Right lobe of liver (tissue), 6 donors: ENCODE results near the gene FAIM2. TPM values are rescaled to one million over a fixed set of nuclear protein-coding genes. Genes with fewer than 3 reads are reported as not detected.

Experiments
- ATAC-seq, 4 donors: fragments of 200-7000 bp; cut with Tn5 transposase; one replicate each; pipeline ENCODE4 v1.9.1; 2020; ENCODE audit warnings: mild to moderate bottlenecking in 4 of 4, moderate library complexity in 4 of 4
- DNase-seq, 3 donors: peaks; one replicate each; pipeline ENCODE4 v3.0.0-alpha.2; 2020
- H3K27ac ChIP-seq, 3 donors: fragments of 200-600 bp; one replicate each; pipeline ENCODE4 v1.8.0; 2022
- H3K27me3 ChIP-seq, 2 donors: fragments of 200-600 bp; one replicate each; pipeline ENCODE4 v1.8.0; 2022
- H3K36me3 ChIP-seq, 4 donors: fragments of 200-600 bp; sonication (generic) in 1 of 4; one replicate each; pipeline versions ENCODE4 v1.5.1 to v1.8.0; 2017 to 2022; ENCODE audit warnings: control low read depth in 1 of 4
- H3K4me1 ChIP-seq, 4 donors: fragments of 200-600 bp; sonication (generic) in 1 of 4; one replicate each; pipeline versions ENCODE4 v1.5.1 to v1.8.0; 2017 to 2022; ENCODE audit warnings: control low read depth in 1 of 4
- H3K4me3 ChIP-seq, 3 donors: fragments of 200-600 bp; one replicate each; pipeline ENCODE4 v1.8.0; 2022
- H3K9me3 ChIP-seq, 4 donors: fragments of 200-600 bp; sonication (generic) in 1 of 4; one replicate each; pipeline versions ENCODE4 v1.5.1 to v1.8.0; 2017 to 2022; ENCODE audit warnings: control low read depth in 1 of 4
- CTCF ChIP-seq, 4 donors: fragments of 200-600 bp in 3 of 4; fragments of 450-650 bp in 1 of 4; IDR thresholded peaks; one replicate each; pipeline versions ENCODE4 v1.5.1 to v1.8.0; 2016 to 2022; ENCODE audit warnings: antibody characterized with exemption in 4 of 4, mild to moderate bottlenecking in 2 of 4
- POLR2A ChIP-seq: fragments of 450-650 bp; IDR thresholded peaks from one replicate; pipeline ENCODE4 v1.6.1; 2017; ENCODE audit warnings: antibody characterized with exemption, mild to moderate bottlenecking
- WGBS: methylation state at CpG from one replicate; pipeline ENCODE4 v1.1.6; 2018; ENCODE audit warnings: low coverage, low lambda C conversion rate; ENCODE audit not compliant: insufficient coverage; ENCODE audit errors: missing lambda C conversion rate; 5-methylcytosine and 5-hydroxymethylcytosine counted together
- intact Hi-C, 2 donors: fragments of 100-400 bp; cut with DNase I; formaldehyde crosslinking; loops; one replicate each; pipeline versions ENCODE4 v1.11.2 to v1.14.1; 2022
- total RNA-seq, 6 experiments: library from RNA; depleted of rRNA in 2 of 6; stranded (reverse); fragments of >200 nt in 2 of 6; fragmentation: NEBNext Ultra II Directional in 3 of 6; extraction: Animal tissue kit (Norgen Biotek cat#: 25700) in 3 of 6; gene quantifications; one replicate each; pipeline versions ENCODE4 v1.1.0 to v1.2.4, GENCODE V29; 2016 to 2023
- donor health status: DM: no; HTN: yes; CAD: no.
- donor health status: DM: no; HTN: no; CAD: no.
- donor health status: DM: no; HTN: no; CAD: no.
- donor health status: DM: no; HTN: yes; CAD: no.
- donor health status: DM: no; HTN: yes; CAD: no.

FAIM2 gene
- total RNA-seq, 6 experiments from 2014 or later: 0.16 TPM; not detected in 5

GRCh38 chr12:49893753-49894750 lies 9.6 kb downstream of the FAIM2 start:
- ATAC-seq (no peak), DNase-seq (peak in 1 of 3 donors; percentile 35)
- H3K4me3 ChIP-seq: no peak overlapping the region
- no peaks in the 10 kb centered on the region for H3K4me1 ChIP-seq
- no peaks in the 10 kb centered on the region for H3K27me3 ChIP-seq
- no peaks in the 10 kb centered on the region for H3K36me3 ChIP-seq
- WGBS: 90% methylated on average over 2 of the region's 10 CpGs
- no peaks in the 10 kb centered on the region for H3K9me3 ChIP-seq
- H3K27ac ChIP-seq: no peak overlapping the region
- TF ChIP-seq POLR2A (no peak), CTCF (IDR thresholded peaks at IDR 0.05) (no peak)
- intact Hi-C loops: no loop called here

- intact Hi-C loops: no loop called here
- no peak for TF ChIP-seq CTCF (IDR thresholded peaks at IDR 0.05)
- TF ChIP-seq POLR2A: no peak
- H3K4me1 ChIP-seq: no peaks in the 10 kb centered on the region
- WGBS: 36% methylated on average over 3 of the region's 3 CpGs
- H3K36me3 ChIP-seq: no peaks in the 10 kb centered on the region
- H3K27me3 ChIP-seq: no peaks in the 10 kb centered on the region
- no peak for ATAC-seq
- H3K9me3 ChIP-seq: no peaks in the 10 kb centered on the region
- DNase-seq: no peak
- H3K27ac ChIP-seq: no peak overlapping the region
- no peak overlapping the region for H3K4me3 ChIP-seq
Observed at GRCh38 chr12:49892732-49893317, 10.9 kb downstream of the FAIM2 start.

- Histone ChIP-seq H3K4me1 (no peaks in the 10 kb centered on the region), H3K9me3 (no peaks in the 10 kb centered on the region), H3K27ac (no peak overlapping the region), H3K27me3 (no peaks in the 10 kb centered on the region), H3K4me3 (no peak overlapping the region), H3K36me3 (no peaks in the 10 kb centered on the region)
- intact Hi-C loops: no loop called here
- no peak for TF ChIP-seq CTCF (IDR thresholded peaks at IDR 0.05)
- TF ChIP-seq POLR2A: no peak
- WGBS: 59% methylated on average over 10 of the region's 10 CpGs
- peak in 1 of 3 donors; percentile 13 for DNase-seq
- no peak for ATAC-seq
Observed at GRCh38 chr12:49892084-49892731, 11.5 kb downstream of the FAIM2 start.

- H3K4me3 ChIP-seq: no peak overlapping the region
- no peak for TF ChIP-seq POLR2A
- TF ChIP-seq CTCF (IDR thresholded peaks at IDR 0.05): no peak
- WGBS: 59% methylated on average over 4 of the region's 6 CpGs
- no peak overlapping the region for H3K27ac ChIP-seq
- no peak for ATAC-seq
- H3K4me1 ChIP-seq: no peaks in the 10 kb centered on the region
- no peaks in the 10 kb centered on the region for H3K9me3 ChIP-seq
- H3K36me3 ChIP-seq: no peaks in the 10 kb centered on the region
- no peaks in the 10 kb centered on the region for H3K27me3 ChIP-seq
- peak in 1 of 3 donors; percentile 19 for DNase-seq
- intact Hi-C loops: no loop called here
Observed at GRCh38 chr12:49891476-49891875, 12.2 kb downstream of the FAIM2 start.
